Measurements from ENCODE around the gene RPP25L.

RPP25L gene

DNA sequence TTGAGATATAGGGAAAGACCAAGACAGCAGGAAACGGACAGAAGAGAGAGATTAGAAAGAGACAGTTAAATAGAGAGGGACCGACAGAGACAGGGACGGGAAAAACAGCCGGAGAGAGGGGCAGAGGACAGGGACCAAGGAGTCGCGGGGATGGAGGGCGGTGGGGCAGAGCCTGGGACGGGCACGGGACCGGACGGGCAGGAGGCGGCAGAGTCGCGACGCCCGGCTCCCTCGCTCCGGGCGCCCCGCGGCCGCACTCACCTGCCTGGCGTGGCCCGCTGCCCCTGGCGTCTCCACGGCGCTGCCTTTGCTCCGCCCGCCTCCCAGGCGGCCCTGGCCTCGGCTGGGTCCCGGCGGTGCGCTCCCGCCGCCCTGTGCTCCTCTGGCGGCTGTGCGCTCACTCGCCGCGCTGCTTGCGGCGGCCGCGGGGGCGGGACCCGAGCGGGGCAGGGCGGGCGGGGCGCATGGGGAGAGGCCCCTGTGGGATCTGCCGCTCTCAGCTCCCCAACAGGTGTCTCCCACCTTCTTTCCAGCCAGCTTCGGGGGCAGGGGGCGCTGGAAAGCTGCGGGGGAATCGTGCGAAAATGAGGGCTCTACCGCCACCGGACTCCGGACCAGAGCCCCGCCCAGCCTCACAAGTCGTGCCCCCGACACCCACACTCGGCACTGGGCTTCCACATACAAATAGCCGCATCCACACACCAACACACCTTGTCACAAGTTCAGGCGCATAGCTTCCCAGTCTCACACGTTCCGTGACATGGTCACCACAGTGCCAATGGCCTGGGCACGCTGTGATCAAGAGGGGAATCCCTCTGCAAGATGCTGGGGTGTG, 17.0 kb upstream of the RPP25L start, which contains the start of gene ARID3C:
Gene ARID3C (minus strand): TSS at position 411 of the 835 bp plus-strand sequence. CDS start 1,052 bp downstream, outside the sequence.
- H3K4me3 ChIP-seq (ENCODE audit: low read depth, low read length), result peak within 1 kb of the TSS; percentile 29; the same call in 1 of the 2 replicates

DNA sequence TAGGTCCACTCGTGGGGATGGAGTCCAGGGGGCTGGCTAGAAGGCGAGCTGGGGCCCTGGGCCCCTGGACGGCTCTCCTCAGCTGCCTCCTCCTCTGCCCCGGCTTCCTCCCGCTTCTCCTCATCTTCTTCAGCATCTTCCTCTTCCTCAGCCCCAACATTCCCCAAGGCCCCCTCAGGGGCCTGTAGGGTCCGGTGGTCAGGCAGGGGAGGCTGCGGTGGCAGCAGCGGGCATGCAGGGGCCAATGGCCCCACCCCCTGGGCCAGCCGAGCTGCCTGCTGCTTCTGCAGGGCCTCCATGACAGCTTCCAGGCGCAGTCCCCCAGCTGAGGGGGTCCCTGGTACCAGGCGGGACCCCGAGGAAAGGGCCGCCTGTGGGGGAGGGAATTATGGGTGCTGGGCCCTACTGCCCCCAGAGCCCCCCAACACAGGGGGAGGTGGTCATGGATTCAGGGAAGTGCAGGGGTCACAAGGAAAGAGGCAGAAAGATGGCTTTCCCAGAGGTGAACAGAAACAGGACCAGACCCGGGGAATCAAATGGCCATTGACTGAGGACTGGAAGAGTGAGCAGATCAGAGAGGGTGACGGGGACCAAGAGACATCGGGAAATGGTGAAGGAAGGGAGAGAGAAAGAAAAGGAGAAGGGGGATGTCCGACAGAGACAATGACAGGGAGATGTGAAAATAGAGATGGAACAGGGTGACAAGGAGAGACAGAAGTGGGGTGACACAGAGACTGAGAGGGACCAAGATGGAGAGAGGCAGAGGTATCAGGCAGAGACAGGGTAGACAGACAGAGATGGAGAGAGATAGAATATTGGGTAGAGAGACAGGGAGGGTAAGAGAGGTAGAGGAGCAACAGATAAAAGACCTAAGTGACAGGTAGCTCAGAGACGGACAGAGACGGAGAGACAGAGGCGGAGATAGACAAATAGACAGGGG, 16.1 kb upstream of the RPP25L start:
- no peak overlapping the region for H3K4me3 ChIP-seq (ENCODE audit: low read depth, low read length)
- TF ChIP-seq, protein P1, sequence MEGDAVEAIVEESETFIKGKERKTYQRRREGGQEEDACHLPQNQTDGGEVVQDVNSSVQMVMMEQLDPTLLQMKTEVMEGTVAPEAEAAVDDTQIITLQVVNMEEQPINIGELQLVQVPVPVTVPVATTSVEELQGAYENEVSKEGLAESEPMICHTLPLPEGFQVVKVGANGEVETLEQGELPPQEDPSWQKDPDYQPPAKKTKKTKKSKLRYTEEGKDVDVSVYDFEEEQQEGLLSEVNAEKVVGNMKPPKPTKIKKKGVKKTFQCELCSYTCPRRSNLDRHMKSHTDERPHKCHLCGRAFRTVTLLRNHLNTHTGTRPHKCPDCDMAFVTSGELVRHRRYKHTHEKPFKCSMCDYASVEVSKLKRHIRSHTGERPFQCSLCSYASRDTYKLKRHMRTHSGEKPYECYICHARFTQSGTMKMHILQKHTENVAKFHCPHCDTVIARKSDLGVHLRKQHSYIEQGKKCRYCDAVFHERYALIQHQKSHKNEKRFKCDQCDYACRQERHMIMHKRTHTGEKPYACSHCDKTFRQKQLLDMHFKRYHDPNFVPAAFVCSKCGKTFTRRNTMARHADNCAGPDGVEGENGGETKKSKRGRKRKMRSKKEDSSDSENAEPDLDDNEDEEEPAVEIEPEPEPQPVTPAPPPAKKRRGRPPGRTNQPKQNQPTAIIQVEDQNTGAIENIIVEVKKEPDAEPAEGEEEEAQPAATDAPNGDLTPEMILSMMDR (IDR thresholded peaks at IDR 0.05; ENCODE audit: low read depth, low read length), result no peak

More for the DNA sequence above, 17.0 kb upstream of the RPP25L start, which contains the start of gene ARID3C:
- TF ChIP-seq, protein P1 (IDR thresholded peaks at IDR 0.05; ENCODE audit: low read depth, low read length), result no peak

DNA sequence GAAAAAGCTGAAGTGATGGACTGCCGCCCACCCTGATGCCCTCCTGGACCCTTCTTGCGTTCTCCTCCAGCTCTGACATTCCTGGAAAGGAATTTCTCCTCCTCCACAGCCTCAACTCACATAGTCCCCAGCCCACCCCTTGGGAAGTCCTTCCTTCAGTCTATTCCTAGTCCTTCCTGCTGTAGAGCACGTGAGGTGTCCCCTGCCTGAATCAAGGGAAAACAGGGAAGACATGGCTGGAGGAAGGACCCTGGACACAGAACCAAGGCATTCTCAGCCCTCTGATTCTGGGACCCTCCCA, 13.2 kb upstream of the RPP25L start:
- H3K4me3 ChIP-seq (ENCODE audit: low read depth, low read length), result no peak overlapping the region
- TF ChIP-seq, protein P1 (IDR thresholded peaks at IDR 0.05; ENCODE audit: low read depth, low read length), result no peak

DNA sequence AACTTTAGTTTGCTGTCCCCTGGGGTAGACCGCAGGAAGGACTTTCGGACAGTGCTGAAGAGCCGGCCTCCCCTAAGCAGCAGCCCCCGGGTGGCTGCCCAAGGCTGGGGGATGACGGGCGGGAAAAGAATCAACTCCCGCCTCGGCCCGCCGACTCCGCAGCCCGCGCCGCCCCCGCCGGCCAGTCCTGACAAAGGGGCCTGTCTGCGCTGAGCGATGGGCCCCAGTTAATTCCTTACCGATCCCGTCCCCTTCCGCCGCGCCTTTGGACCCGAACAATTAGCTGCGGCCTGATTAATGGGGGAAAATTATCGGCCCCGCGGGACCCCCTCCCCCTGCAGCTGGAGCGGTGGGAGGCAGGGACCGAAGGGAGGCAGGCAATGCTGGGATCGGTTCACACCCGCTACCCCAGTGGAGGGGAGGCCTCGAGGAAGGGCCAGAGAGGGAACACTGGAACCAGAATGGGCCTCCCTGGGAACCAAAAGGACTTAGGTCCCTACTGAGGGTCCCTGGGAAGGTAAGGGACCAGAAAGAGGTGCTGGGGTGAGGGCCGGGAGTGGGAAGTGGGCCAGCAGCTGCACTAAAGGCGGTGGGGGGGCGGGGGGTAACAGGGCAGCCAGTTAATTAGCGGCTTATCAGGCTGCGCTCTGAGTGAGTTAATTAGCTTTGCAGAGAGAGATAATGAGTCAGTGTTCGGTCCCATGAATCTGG, 12.7 kb upstream of the RPP25L start:
- TF ChIP-seq, protein P1 (IDR thresholded peaks at IDR 0.05; ENCODE audit: low read depth, low read length), result no peak
- H3K4me3 ChIP-seq (ENCODE audit: low read depth, low read length), result no peak overlapping the region

DNA sequence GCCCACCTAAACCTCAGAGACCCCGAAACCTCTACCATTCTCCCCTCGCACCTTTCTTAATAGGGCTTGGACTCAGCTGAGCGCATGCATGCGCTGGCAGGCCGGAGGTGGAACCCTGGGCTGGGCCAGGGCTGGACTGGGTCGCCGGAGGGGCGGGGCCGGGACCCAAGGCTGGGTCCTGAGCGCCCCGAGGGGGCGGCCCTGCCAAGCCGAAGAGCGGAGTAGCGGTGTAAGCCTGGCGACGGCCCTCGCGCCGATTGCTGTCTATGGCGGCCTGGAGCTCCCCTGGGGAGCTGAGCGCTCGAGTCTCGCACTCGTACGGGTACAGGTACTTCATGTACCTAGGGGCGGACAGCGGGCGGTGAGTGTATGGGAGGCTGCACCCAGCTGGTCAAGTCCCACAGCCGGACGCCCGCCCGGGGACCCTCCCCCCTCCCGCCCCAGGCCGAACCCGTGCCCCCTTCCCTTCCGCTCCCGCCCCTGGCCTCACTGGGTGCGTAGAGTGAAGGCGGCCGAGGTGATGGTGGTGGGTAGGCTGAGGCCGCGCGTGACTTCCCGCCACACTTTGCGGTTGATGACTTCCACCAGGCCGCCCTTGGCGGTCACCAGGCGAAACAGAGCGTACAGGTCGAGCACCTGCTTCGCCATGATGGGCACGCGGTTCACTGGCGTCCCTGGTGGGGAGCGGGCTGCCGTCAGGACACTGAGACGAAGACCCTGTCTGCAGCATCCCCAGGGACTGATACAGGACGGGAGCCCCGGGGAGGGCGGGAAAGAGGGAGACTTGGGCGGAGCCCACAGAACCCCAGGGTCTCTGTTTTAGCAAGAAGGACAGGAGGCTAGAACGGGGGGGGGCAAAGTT, 11.7 kb upstream of the RPP25L start:
- no peak overlapping the region for H3K4me3 ChIP-seq (ENCODE audit: low read depth, low read length)
- TF ChIP-seq, protein P1 (IDR thresholded peaks at IDR 0.05; ENCODE audit: low read depth, low read length), result no peak
